Erythroblast (primary cell): ENCODE measurements around the gene MBP.

Experiments used
- GATA1 ChIP-seq: IDR thresholded peaks from 2 replicates; pipeline ENCODE4 v1.6.1; 2011; ENCODE audit warnings: low read depth, mild to moderate bottlenecking, control low read depth, low read length, moderate library complexity
- POLR2A ChIP-seq: IDR thresholded peaks from 2 replicates; pipeline ENCODE4 v1.6.1; 2011; ENCODE audit warnings: mild to moderate bottlenecking, low read length

DNA sequence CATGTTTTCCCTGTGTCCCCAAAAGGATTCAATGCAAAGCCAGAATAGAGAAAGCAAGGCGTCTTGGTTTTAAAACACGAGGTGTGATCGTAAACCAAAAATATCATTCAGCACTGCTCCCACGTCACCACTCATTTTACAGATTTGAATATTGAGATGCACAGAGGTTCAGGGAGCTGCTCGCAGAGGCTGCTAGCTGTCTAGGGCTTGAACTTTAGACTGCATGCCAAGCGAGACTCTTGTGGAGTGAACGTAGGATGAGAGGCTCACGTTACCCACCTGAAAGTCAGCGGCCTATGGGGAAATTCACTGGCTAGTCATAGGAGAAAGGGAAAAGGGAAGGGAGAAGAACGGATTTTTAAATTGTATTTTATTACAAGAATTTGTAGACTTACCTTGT lies 130.1 kb downstream of the MBP start:
- TF ChIP-seq POLR2A: no peak
- no peak for TF ChIP-seq GATA1
